GM12891 (cell line): ENCODE results near the gene CHID1.

ENCODE experiments used
- DNase-seq: peaks from one replicate; pipeline ENCODE4 v3.0.0; 2011; ENCODE audit warnings: low spot score; ENCODE audit not compliant: insufficient read length
- FAIRE-seq: peaks from 2 replicates; lab custom pipeline; 2011; peaks lifted over from hg19 to GRCh38; lab: Jason Lieb, UNC
- PAX5 ChIP-seq: IDR thresholded peaks from 2 replicates; pipeline ENCODE4 v1.6.1; 2011; ENCODE audit warnings: low read length, moderate library complexity, mild to moderate bottlenecking; ENCODE audit not compliant: insufficient read depth, severe bottlenecking
- POLR2A ChIP-seq: IDR thresholded peaks from 2 replicates; pipeline ENCODE4 v1.6.1; 2011; ENCODE audit warnings: low read depth, low read length, control low read depth
- POLR2AphosphoS5 ChIP-seq: IDR thresholded peaks from 2 replicates; pipeline ENCODE4 v1.6.1; 2011; ENCODE audit warnings: low read depth, low read length, control low read depth
- POU2F2 ChIP-seq: IDR thresholded peaks from 2 replicates; pipeline ENCODE4 v1.6.1; 2011; ENCODE audit warnings: low read depth, mild to moderate bottlenecking, control low read depth, low read length, moderate library complexity
- SPI1 ChIP-seq: IDR thresholded peaks from 2 replicates; pipeline ENCODE4 v1.6.1; 2011; ENCODE audit warnings: low read depth, low read length, control low read depth
- TAF1 ChIP-seq: IDR thresholded peaks from 2 replicates; pipeline ENCODE4 v1.6.1; 2011; ENCODE audit warnings: low read depth, low read length, control low read depth

The CHID1 gene

DNA sequence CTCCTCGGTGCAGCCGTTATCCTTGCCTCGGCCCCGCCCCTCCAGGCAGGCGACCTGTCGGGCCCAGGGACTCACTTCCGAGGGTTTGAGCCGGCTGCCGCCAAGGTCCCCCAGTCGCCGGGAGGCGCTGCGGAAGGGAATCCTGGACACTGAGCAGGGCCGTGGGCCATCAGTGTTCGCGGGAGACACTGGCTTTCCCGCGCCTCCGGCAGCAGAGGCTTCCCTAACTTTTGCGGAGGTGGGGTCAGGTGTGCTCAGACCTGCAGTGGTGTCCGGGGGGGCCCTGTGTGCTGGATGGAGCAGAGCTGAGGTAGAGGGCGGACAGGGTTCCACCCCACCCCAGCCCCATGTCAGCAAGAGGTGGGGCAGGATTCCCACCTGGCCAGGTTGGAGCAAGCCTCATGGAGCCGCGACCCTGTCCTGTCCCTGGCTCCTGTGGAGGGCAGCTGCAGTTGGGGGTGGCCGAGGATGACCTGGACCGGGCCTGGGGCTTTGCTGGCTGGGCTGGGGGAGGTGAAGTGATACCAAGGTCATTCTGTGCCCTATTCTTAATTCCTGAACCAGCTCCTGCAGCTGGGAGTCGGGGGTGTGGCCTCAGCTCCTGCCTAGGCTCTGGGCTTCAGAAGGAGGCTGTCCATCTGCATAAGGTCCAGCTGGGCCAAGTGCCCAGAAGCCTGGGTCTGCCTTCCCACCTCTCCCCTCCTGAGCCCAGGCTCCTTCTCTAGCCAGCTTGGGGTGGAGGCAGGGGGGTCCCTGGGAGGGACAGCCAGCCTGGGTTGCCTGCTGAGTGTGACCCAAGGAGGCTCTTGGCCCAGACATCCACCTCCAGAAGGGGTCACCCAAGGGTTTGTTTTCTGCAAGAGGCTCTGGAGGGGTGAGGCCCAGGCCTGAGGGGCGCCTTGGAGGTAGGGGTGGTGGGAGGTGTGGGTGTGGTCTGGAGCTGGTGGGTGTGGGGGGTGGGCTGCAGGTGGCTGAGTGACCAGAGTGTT, 59.5 kb downstream of the CHID1 start:
- FAIRE-seq (no peak), DNase-seq (peak; percentile 63)
- TF ChIP-seq POU2F2 = no peak
- TF ChIP-seq POLR2AphosphoS5 = no peak
- TF ChIP-seq POLR2A = no peak
- TF ChIP-seq SPI1 = no peak
- TF ChIP-seq PAX5 = no peak

GRCh38 chr11:849951-850774, 60.4 kb downstream of the CHID1 start:
- FAIRE-seq = no peak
- TF ChIP-seq POLR2A (no peak), POLR2AphosphoS5 (no peak), POU2F2 (no peak), SPI1 (no peak), PAX5 (no peak)
- DNase-seq = no peak

DNA sequence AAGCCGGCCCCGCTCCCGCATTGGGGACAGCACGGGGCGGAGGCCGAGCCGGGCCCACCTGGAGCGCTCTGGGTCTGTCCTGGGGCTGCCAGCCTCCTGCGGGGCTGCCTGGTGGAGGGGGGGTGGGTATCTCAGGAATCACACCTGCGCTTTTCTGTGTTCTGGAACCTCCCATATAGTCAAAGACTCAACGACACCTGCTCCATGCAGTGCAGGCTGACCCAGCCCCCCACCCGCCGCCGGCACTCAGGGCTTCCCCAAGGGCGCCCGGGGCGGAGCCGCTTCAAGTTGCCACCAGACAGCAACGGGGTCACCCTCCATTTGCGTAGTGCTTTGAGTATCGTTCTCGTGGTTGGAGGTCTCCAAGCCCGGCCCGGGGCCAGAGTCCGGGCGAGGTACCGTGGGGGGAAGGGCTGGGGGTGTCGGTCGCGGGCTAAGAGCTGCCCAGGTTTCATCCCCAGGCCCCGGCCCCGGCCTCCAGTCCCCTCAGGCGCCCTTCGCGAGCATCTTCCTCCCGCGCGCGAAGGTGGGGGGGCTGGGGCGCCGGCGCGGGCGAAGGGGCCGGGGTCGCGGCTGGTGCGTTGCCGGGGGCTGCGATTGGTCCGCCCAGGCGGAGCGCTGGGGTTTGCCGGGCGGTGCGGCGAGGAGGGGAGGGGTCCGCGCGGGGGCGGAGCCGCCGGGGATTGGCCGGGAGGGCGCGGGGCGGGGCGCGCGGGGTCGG, 61.3 kb downstream of the CHID1 start:
- DNase-seq (no peak), FAIRE-seq (peak; percentile 5)
- TF ChIP-seq PAX5 (no peak), POU2F2 (no peak), SPI1 (no peak), POLR2AphosphoS5 (no peak), TAF1 (no peak), POLR2A (no peak)

- DNase-seq = peak; percentile 94
- TF ChIP-seq POLR2AphosphoS5 (no peak), SPI1 (no peak), POLR2A (no peak), TAF1 (no peak), PAX5 (no peak), POU2F2 (no peak)
- FAIRE-seq = peak; percentile 69
These were observed 62.2 kb downstream of the CHID1 start for GRCh38 chr11:848380-848931.

DNA sequence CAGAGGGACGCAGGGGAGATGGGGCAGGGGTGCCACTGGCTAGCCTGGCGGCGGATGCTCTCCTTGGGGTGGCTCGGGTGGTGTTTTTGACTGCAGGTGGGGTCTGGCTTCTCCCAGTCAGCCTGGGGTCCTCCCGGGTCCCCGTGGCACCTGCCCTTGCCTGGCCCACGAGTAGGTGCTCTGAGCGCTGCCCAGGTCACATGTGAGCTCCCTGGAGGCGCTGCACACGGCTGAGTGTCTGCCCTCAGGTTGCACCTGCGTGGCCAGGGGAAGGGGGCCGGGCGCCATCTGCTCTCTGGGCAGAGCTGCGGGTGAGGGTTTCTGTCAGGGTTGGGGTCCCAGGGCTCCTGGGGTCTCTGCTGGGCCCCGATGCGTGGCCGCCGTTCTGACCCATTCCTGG, 62.7 kb downstream of the CHID1 start:
- DNase-seq = no peak
- TF ChIP-seq SPI1 (no peak), PAX5 (no peak), POLR2A (no peak), POU2F2 (no peak), TAF1 (no peak), POLR2AphosphoS5 (no peak)
- no peak for FAIRE-seq

DNA sequence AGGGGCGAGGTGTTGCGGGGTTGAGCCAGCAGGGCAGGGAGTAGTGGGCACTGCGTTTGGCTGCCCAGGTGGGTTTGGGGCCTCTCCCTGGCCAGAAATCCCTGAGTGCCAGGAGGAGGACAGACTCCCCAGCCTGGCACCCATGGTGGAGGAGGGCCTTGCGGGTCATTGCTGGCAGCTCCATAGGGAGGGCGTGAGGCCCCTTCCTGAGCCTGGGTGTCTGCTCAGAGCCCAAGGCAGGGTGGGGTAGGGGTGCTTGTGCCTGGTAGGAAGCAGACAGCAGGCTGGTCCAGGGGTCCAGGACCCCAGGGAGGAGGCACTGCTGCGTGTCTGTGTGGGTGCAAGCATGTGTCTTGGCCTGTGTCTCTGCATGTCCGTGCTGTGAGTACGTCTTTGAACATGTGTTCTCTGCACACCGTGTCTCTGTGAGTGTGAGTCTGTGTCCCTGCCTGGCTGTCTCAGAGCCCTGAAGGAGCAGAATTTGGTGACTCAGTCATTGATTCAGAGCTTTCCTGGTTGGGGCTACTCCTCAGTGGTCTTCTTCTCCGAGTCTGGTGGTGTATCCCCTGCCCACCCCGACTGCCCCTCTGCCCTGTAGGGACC, 64.0 kb downstream of the CHID1 start:
- no peak for FAIRE-seq
- TF ChIP-seq POLR2A (no peak), POLR2AphosphoS5 (no peak), POU2F2 (no peak), SPI1 (no peak), TAF1 (no peak), PAX5 (no peak)
- DNase-seq = no peak

DNA sequence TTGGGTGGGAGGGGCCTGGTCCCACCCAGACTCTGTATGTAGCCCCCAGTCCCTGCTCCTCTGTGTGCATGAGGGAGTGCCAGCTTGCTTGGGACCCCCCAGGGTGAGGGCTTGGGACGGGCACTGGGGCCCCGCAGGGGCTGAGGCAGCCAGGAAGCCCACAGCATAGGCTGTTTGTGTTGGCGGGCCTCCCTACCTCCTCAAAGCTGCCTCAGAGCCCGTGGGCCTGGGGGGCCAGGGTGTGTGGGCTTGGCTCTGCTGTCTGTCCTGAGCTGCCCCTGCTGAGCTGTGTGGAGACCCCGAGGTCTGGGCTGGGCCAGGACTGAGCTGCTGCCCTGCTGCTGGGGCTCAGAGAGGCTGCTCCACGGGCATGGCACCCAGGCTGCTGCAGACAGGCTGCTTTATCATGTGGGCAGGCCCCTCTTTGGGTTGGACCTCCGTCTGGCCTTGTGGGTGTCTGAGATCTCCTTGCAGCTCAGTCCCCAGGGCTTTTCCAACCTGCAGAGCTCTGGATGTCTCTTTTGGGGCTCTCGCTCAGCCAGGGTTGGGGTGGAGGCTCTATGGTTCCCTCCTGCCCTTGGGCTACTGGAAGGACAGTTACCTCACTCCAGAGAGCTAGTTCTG, 64.6 kb downstream of the CHID1 start:
- no peak for TF ChIP-seq TAF1
- FAIRE-seq = no peak
- DNase-seq = no peak

DNA sequence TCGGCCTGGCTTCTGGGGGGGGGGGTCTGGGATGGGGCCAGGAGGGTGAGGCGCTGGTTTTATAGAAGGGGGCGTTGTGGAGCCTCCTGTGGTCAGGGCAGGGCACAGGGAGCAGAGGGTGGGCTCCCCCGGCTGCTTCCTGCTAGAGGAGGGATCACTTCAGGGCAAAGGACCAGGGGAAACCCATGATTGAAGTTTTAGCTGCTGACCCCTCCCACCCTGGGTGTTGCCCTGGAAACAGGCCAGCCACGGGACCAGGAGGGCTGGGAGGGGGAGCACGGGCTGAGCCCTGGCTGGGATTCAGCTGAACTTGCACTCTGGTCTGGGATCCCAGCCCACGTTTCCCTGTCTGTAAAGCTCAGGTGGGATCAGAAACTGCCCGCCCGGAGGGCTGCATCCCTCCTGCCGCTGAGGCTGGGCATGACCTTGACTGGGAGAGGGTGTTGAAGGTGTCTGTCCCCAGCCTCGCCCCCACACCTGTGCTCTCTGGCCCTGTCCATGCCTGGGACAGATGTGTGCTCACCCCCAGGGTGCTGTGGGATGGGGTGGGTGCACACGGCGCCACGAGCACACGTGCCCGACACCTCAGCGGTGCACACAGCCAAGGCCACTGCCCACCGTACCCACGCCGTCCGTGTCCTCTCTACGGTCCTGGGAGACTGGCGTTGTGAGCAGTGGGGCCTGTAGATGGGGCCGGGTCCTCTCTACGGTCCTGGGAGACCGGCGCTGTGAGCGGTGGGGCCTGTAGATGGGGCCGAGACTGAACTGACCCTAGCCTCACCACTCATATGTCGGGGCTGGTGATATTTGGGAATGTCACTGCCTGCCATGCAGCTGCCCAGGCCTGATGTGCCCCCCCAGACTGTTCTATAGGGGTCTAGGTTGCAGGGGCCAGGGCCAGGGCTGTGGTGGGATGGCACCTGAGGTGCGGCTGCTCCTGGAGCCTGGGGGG, 65.6 kb downstream of the CHID1 start:
- no peak for DNase-seq
- TF ChIP-seq PAX5 = no peak
- TF ChIP-seq SPI1 = no peak
- no peak for TF ChIP-seq POU2F2
- no peak for TF ChIP-seq POLR2AphosphoS5
- no peak for TF ChIP-seq TAF1
- TF ChIP-seq POLR2A = no peak
- no peak for FAIRE-seq
